DND-41 (cell line): ENCODE data around the gene SERGEF.

Source experiments
- ATAC-seq: fragments of 200-7000 bp; cut with Tn5 transposase; 3 replicates; pipeline ENCODE4 v1.9.1; 2021; ENCODE audit warnings: low read depth; ENCODE audit not compliant: insufficient read depth
- DNase-seq: peaks from one replicate; pipeline ENCODE4 v3.0.0-alpha.2; 2020
- H2AFZ ChIP-seq: 2 replicates; pipeline ENCODE4 v1.6.0; 2012; ENCODE audit warnings: low read depth, low read length
- H3K27ac ChIP-seq: 2 replicates; pipeline ENCODE4 v1.5.1; 2012; ENCODE audit warnings: low read length, inconsistent platforms
- H3K27me3 ChIP-seq: fragments of 200-600 bp; sonication (generic); 2 replicates; pipeline ENCODE4 v1.6.0; 2012; ENCODE audit warnings: low read length, mild to moderate bottlenecking, inconsistent platforms; ENCODE audit not compliant: insufficient read depth, poor library complexity
- H3K36me3 ChIP-seq: 2 replicates; pipeline ENCODE4 v1.5.1; 2012; ENCODE audit warnings: low read length, inconsistent platforms; ENCODE audit not compliant: insufficient read depth
- H3K4me1 ChIP-seq: 2 replicates; pipeline ENCODE4 v1.5.1; 2012; ENCODE audit warnings: mild to moderate bottlenecking, low read length; ENCODE audit not compliant: insufficient read depth
- H3K4me2 ChIP-seq: 2 replicates; pipeline ENCODE4 v1.6.0; 2012; ENCODE audit warnings: mild to moderate bottlenecking, moderate library complexity, low read length, inconsistent platforms; ENCODE audit not compliant: insufficient read depth
- H3K4me3 ChIP-seq, 2 experiments: fragments of 200-600 bp in 1 of 2; shearing (Covaris generic) in 1 of 2; 2 replicates each; pipeline ENCODE4 v1.5.1; 2012 to 2016; ENCODE audit warnings: inconsistent platforms in 2 of 2, low read length in 2 of 2, mild to moderate bottlenecking in 2 of 2, low read depth in 1 of 2, moderate library complexity in 1 of 2
- H3K79me2 ChIP-seq: 2 replicates; pipeline ENCODE4 v1.6.0; 2012; ENCODE audit warnings: low read length, inconsistent platforms; ENCODE audit not compliant: insufficient read depth
- H3K9ac ChIP-seq: 2 replicates; pipeline ENCODE4 v1.6.0; 2012; ENCODE audit warnings: low read depth, mild to moderate bottlenecking, inconsistent platforms, low read length, moderate library complexity
- H3K9me3 ChIP-seq: 2 replicates; pipeline ENCODE4 v1.5.1; 2012; ENCODE audit warnings: low read length, moderate library complexity, mild to moderate bottlenecking, inconsistent platforms; ENCODE audit not compliant: insufficient read depth, severe bottlenecking
- H4K20me1 ChIP-seq: 2 replicates; pipeline ENCODE4 v1.6.0; 2012; ENCODE audit warnings: low read length; ENCODE audit not compliant: insufficient read depth
- CTCF ChIP-seq: IDR thresholded peaks from 2 replicates; pipeline ENCODE4 v1.5.1; 2012; ENCODE audit warnings: borderline replicate concordance, low read length, moderate library complexity, mild to moderate bottlenecking; ENCODE audit not compliant: poor library complexity, severe bottlenecking; ENCODE audit errors: extremely low read depth
- EZH2 ChIP-seq: IDR thresholded peaks from 3 replicates; pipeline ENCODE4 v1.6.1; 2012; ENCODE audit warnings: borderline replicate concordance, low read depth, mild to moderate bottlenecking, moderate library complexity, low read length, inconsistent platforms; ENCODE audit not compliant: severe bottlenecking

SERGEF gene

GRCh38 chr11:17932472-17932871, 80.4 kb downstream of the SERGEF start:
- no peaks in the 10 kb centered on the region; the same call in 1 of the 2 replicates for H3K36me3 ChIP-seq
- no peak overlapping the region for H2AFZ ChIP-seq
- no peaks in the 10 kb centered on the region for H3K79me2 ChIP-seq
- H4K20me1 ChIP-seq = no peaks in the 10 kb centered on the region
- no peak overlapping the region for H3K4me2 ChIP-seq
- DNase-seq (no peak), ATAC-seq (no peak)
- H3K4me1 ChIP-seq = no peaks in the 10 kb centered on the region
- no peak overlapping the region for H3K9ac ChIP-seq
- H3K9me3 ChIP-seq = no peaks in the 10 kb centered on the region
- H3K27me3 ChIP-seq = no peaks in the 10 kb centered on the region
- H3K4me3 ChIP-seq = no peak overlapping the region
- H3K27ac ChIP-seq = no peak overlapping the region
- TF ChIP-seq CTCF (peak; percentile 29), EZH2 (no peak)

GRCh38 chr11:17931595-17931994, 81.3 kb downstream of the SERGEF start:
- Histone ChIP-seq H3K4me3 (no peak overlapping the region), H3K4me2 (no peak overlapping the region), H3K36me3 (peaks cover 7% of the 10 kb centered on the region; the same call in 1 of the 2 replicates), H3K9me3 (no peaks in the 10 kb centered on the region), H3K79me2 (no peaks in the 10 kb centered on the region), H3K4me1 (no peaks in the 10 kb centered on the region), H2AFZ (no peak overlapping the region), H3K9ac (no peak overlapping the region), H3K27ac (no peak overlapping the region), H3K27me3 (no peaks in the 10 kb centered on the region), H4K20me1 (no peaks in the 10 kb centered on the region)
- TF ChIP-seq EZH2 (no peak), CTCF (no peak)
- DNase-seq (no peak), ATAC-seq (no peak)

GRCh38 chr11:17930544-17931125, 82.2 kb downstream of the SERGEF start:
- Histone ChIP-seq H4K20me1 (no peaks in the 10 kb centered on the region), H3K79me2 (no peaks in the 10 kb centered on the region), H3K4me1 (no peaks in the 10 kb centered on the region), H3K4me2 (no peak overlapping the region), H3K4me3 (no peak overlapping the region), H2AFZ (no peak overlapping the region), H3K9me3 (no peaks in the 10 kb centered on the region), H3K27me3 (no peaks in the 10 kb centered on the region), H3K9ac (no peak overlapping the region), H3K36me3 (peaks cover 12% of the 10 kb centered on the region; the same call in 1 of the 2 replicates), H3K27ac (no peak overlapping the region)
- DNase-seq (no peak), ATAC-seq (no peak)
- TF ChIP-seq CTCF (peak; percentile 20), EZH2 (no peak)

- Histone ChIP-seq H3K9ac (no peak overlapping the region), H2AFZ (no peak overlapping the region), H4K20me1 (no peaks in the 10 kb centered on the region), H3K4me1 (no peaks in the 10 kb centered on the region), H3K27ac (no peak overlapping the region), H3K36me3 (peaks cover 12% of the 10 kb centered on the region; the same call in 1 of the 2 replicates), H3K4me2 (no peak overlapping the region), H3K9me3 (no peaks in the 10 kb centered on the region), H3K4me3 (no peak overlapping the region), H3K27me3 (no peaks in the 10 kb centered on the region), H3K79me2 (no peaks in the 10 kb centered on the region)
- no peak for ATAC-seq
- DNase-seq = no peak
- TF ChIP-seq CTCF = no peak
- no peak for TF ChIP-seq EZH2
Observed at GRCh38 chr11:17929171-17929570, 83.7 kb downstream of the SERGEF start.
